IMR-90 (cell line): ENCODE measurements around the gene SLC6A13. TPM values are rescaled to one million over a fixed set of nuclear protein-coding genes. Genes with fewer than 3 reads are reported as not detected.

ENCODE experiments used
- ATAC-seq: fragments of 200-7000 bp; cut with Tn5 transposase; 2 replicates; pipeline ENCODE4 v1.9.1; 2020; ENCODE audit warnings: low read depth, mild to moderate bottlenecking, moderate library complexity
- BruUV-seq: library from RNA; stranded (reverse); fragments of 400-500 nt; replicated peaks from 2 replicates; lab custom pipeline; 2021; lab: Mats Ljungman, UMichigan
- CTCF ChIA-PET: fragments of 300-600 bp; formaldehyde crosslinking; extraction: SDS; loops from one replicate; lab custom pipeline; 2021; ENCODE audit warnings: antibody characterized with exemption; lab: Yijun Ruan, JAX
- POLR2A ChIA-PET: fragments of 300-600 bp; sonication (Branson Sonifier 250); formaldehyde crosslinking; loops from one replicate; lab custom pipeline; 2022; ENCODE audit warnings: antibody characterized with exemption; ENCODE audit not compliant: unreplicated experiment; lab: Charles Lee
- DNase-seq: peaks from one replicate; pipeline ENCODE4 v3.0.0; 2013
- H2AFZ ChIP-seq: replicated peaks from 2 replicates; pipeline ENCODE3; 2013; ENCODE audit warnings: low read length, mild to moderate bottlenecking; ENCODE audit not compliant: poor library complexity
- H2AK5ac ChIP-seq: 2 replicates; pipeline ENCODE4 v1.6.1; 2013; ENCODE audit warnings: low read depth, low read length, inconsistent platforms
- H2AK9ac ChIP-seq: replicated peaks from 2 replicates; pipeline ENCODE3; 2013; ENCODE audit warnings: mild to moderate bottlenecking, low read depth, low read length, moderate library complexity; ENCODE audit not compliant: poor library complexity
- H2BK120ac ChIP-seq: 2 replicates; pipeline ENCODE4 v1.6.1; 2013; ENCODE audit warnings: low read depth, low read length, inconsistent platforms
- H2BK15ac ChIP-seq: 3 replicates; pipeline ENCODE4 v1.6.1; 2013; ENCODE audit warnings: low read depth, low read length, inconsistent platforms
- H2BK20ac ChIP-seq: 2 replicates; pipeline ENCODE4 v1.6.1; 2013; ENCODE audit warnings: low read depth, mild to moderate bottlenecking, inconsistent platforms, low read length, moderate library complexity
- H2BK5ac ChIP-seq: 2 replicates; pipeline ENCODE4 v1.6.1; 2013; ENCODE audit warnings: mild to moderate bottlenecking, low read depth, low read length, inconsistent platforms; ENCODE audit not compliant: poor library complexity, severe bottlenecking
- H3K14ac ChIP-seq: replicated peaks from 2 replicates; pipeline ENCODE4 v1.6.1; 2013; ENCODE audit warnings: low read depth, low read length, inconsistent platforms
- H3K18ac ChIP-seq: 2 replicates; pipeline ENCODE4 v1.6.1; 2013; ENCODE audit warnings: low read depth, low read length, control low read depth
- H3K23ac ChIP-seq: 2 replicates; pipeline ENCODE4 v1.6.1; 2013; ENCODE audit warnings: low read depth, low read length, inconsistent platforms
- H3K27ac ChIP-seq: 2 replicates; pipeline ENCODE4 v1.5.1; 2013; ENCODE audit warnings: mild to moderate bottlenecking, control low read depth, low read length; ENCODE audit not compliant: insufficient read depth
- H3K27me3 ChIP-seq: 2 replicates; pipeline ENCODE4 v1.6.1; 2013; ENCODE audit warnings: low read length; ENCODE audit not compliant: control insufficient read depth, insufficient read depth
- H3K36me3 ChIP-seq: 2 replicates; pipeline ENCODE4 v1.6.1; 2013; ENCODE audit warnings: low read length, mixed read lengths; ENCODE audit not compliant: control insufficient read depth, insufficient read depth
- H3K4ac ChIP-seq: 2 replicates; pipeline ENCODE4 v1.6.1; 2013; ENCODE audit warnings: low read depth, low read length, inconsistent platforms
- H3K4me1 ChIP-seq: 2 replicates; pipeline ENCODE4 v1.6.1; 2013; ENCODE audit warnings: low read length, mixed read lengths; ENCODE audit not compliant: control insufficient read depth, insufficient read depth
- H3K4me2 ChIP-seq: 2 replicates; pipeline ENCODE4 v1.6.1; 2013; ENCODE audit warnings: low read depth, mild to moderate bottlenecking, control low read depth, low read length, moderate library complexity
- H3K4me3 ChIP-seq: 2 replicates; pipeline ENCODE4 v1.5.1; 2013; ENCODE audit warnings: low read depth, mild to moderate bottlenecking, control low read depth, low read length, moderate library complexity; ENCODE audit not compliant: insufficient read depth
- H3K56ac ChIP-seq: 2 replicates; pipeline ENCODE4 v1.6.1; 2013; ENCODE audit warnings: low read length, inconsistent platforms; ENCODE audit not compliant: insufficient read depth; ENCODE audit errors: extremely low read depth
- H3K79me1 ChIP-seq, 2 experiments: 2 replicates each; pipeline ENCODE4 v1.6.1; 2013; ENCODE audit warnings: low read length in 2 of 2, inconsistent platforms in 1 of 2, low read depth in 1 of 2
- H3K9ac ChIP-seq: 2 replicates; pipeline ENCODE4 v1.6.1; 2013; ENCODE audit warnings: low read depth, low read length, control low read depth
- H3K9me1 ChIP-seq: 2 replicates; pipeline ENCODE4 v1.6.1; 2013; ENCODE audit warnings: low read length, inconsistent platforms; ENCODE audit not compliant: insufficient read depth
- H3K9me3 ChIP-seq: 2 replicates; pipeline ENCODE4 v1.6.1; 2013; ENCODE audit warnings: low read length; ENCODE audit not compliant: control insufficient read depth, insufficient read depth
- H4K20me1 ChIP-seq: 2 replicates; pipeline ENCODE4 v1.6.1; 2013; ENCODE audit warnings: low read length, inconsistent platforms; ENCODE audit not compliant: insufficient read depth
- H4K5ac ChIP-seq: 2 replicates; pipeline ENCODE4 v1.6.1; 2013; ENCODE audit warnings: mild to moderate bottlenecking, low read depth, low read length, control low read depth
- H4K8ac ChIP-seq, 2 experiments: 2 replicates each; pipeline ENCODE4 v1.6.1; 2013; ENCODE audit warnings: low read depth in 2 of 2, low read length in 2 of 2, control low read depth in 1 of 2, inconsistent platforms in 1 of 2
- H4K91ac ChIP-seq: 2 replicates; pipeline ENCODE4 v1.6.1; 2013; ENCODE audit warnings: low read depth, low read length, inconsistent platforms; ENCODE audit not compliant: insufficient read depth
- MXI1 ChIP-seq: IDR thresholded peaks from 2 replicates; pipeline ENCODE4 v1.6.1; 2012; ENCODE audit warnings: low read depth, mild to moderate bottlenecking, low read length, moderate library complexity, borderline replicate concordance
- RCOR1 ChIP-seq: IDR thresholded peaks from 2 replicates; pipeline ENCODE4 v1.6.1; 2012; ENCODE audit warnings: mild to moderate bottlenecking, low read length, improper control_type of control experiment; ENCODE audit not compliant: insufficient replicate concordance
- WGBS, 2 experiments: methylation state at CpG; one replicate each; pipeline versions ENCODE4 v1.1.5 to v1.1.7; 2013; ENCODE audit warnings: missing lambda C conversion rate in 2 of 2; ENCODE audit not compliant: insufficient read length in 1 of 2; ENCODE audit errors: extremely low coverage in 2 of 2; 5-methylcytosine and 5-hydroxymethylcytosine counted together
- dilution Hi-C: fragments of 300-500 bp; cut with HindIII; formaldehyde crosslinking; loops from one replicate; pipeline ENCODE4 v1.14.3; 2018; ENCODE audit warnings: low sequenced_read_pairs; ENCODE audit not compliant: unreplicated experiment
- in situ Hi-C: fragments of 300-500 bp; cut with MboI; formaldehyde crosslinking; loops from 3 replicates; pipeline ENCODE4 v1.14.3; 2019; ENCODE audit warnings: low sequenced_read_pairs, inconsistent platforms, mixed read lengths
- intact Hi-C: fragments of 100-400 bp; cut with micrococcal nuclease; formaldehyde crosslinking; loops from 2 replicates; pipeline ENCODE4 v1.10.0; 2022
- polyA plus RNA-seq, 3 experiments: library from polyadenylated mRNA; depleted of rRNA; stranded (reverse); fragments of >200 nt; gene quantifications; 2 replicates each; pipeline ENCODE4 v1.2.3, GENCODE V29; 2012; ENCODE audit warnings: low replicate concordance in 1 of 3
- total RNA-seq: library from RNA; depleted of rRNA; stranded (reverse); fragments of >200 nt; gene quantifications from 2 replicates; pipeline ENCODE4 v1.2.3, GENCODE V29; 2012

The SLC6A13 gene
- total and polyA plus RNA-seq, 2 of the 4 experiments (the other 2 are of a cell fraction) = under 0.01 to 0.10 TPM

- Histone ChIP-seq H4K20me1 (no peaks in the 10 kb centered on the region), H3K4me3 (no peak overlapping the region), H3K23ac (no peak overlapping the region), H2AK9ac (no peak overlapping the region), H2BK5ac (no peak overlapping the region), H3K9ac (no peak overlapping the region), H4K91ac (no peak overlapping the region), H2BK20ac (no peak overlapping the region), H3K4me1 (0 out of 2 replicates have a peak, but pooled peaks cover 2% of the 10 kb centered on the region), H4K5ac (no peak overlapping the region), H3K4me2 (no peak overlapping the region), H3K14ac (no peak overlapping the region), H3K18ac (no peak overlapping the region), H3K9me1 (no peaks in the 10 kb centered on the region), H3K27ac (no peak overlapping the region), H3K27me3 (peaks cover 39% of the 10 kb centered on the region), H3K36me3 (no peaks in the 10 kb centered on the region), H3K56ac (no peak overlapping the region), H2AK5ac (no peak overlapping the region), H2BK15ac (no peak overlapping the region), H3K9me3 (peaks cover 2% of the 10 kb centered on the region; the same call in 1 of the 2 replicates), H2AFZ (no peak overlapping the region), H4K8ac (no peak overlapping the region), H3K4ac (no peak overlapping the region), H3K79me1 (no peaks in the 10 kb centered on the region), H2BK120ac (no peak overlapping the region)
- DNase-seq (no peak), ATAC-seq (no peak)
- dilution Hi-C loops = no loop called here
- BruUV-seq = no TSS peak
- intact Hi-C loops = no loop called here
- TF ChIP-seq RCOR1 (no peak), MXI1 (no peak)
- no CpG with 5 or more reads among the region's 6 CpGs for WGBS, 2 experiments
- in situ Hi-C loops = no loop called here
- POLR2A ChIA-PET = no interaction called here
- CTCF ChIA-PET = interaction anchor here (1.2 kb wide), 1 partner anchor 9 kb away, joined by 3 read pairs; no protein-coding TSS in a partner anchor
Measured at GRCh38 chr12:189622-189962, 73.0 kb downstream of the SLC6A13 start.
